IMR-90 (cell line): Measurements from ENCODE around the gene MIER1. TPM values are rescaled to one million over a fixed set of nuclear protein-coding genes. Genes with fewer than 3 reads are reported as not detected.

ENCODE experiments used
- ATAC-seq: fragments of 200-7000 bp; cut with Tn5 transposase; 2 replicates; pipeline ENCODE4 v1.9.1; 2020; ENCODE audit warnings: low read depth, mild to moderate bottlenecking, moderate library complexity
- BruUV-seq: library from RNA; stranded (reverse); fragments of 400-500 nt; replicated peaks from 2 replicates; lab custom pipeline; 2021; lab: Mats Ljungman, UMichigan
- CTCF ChIA-PET: fragments of 300-600 bp; formaldehyde crosslinking; extraction: SDS; loops from one replicate; lab custom pipeline; 2021; ENCODE audit warnings: antibody characterized with exemption; lab: Yijun Ruan, JAX
- POLR2A ChIA-PET: fragments of 300-600 bp; sonication (Branson Sonifier 250); formaldehyde crosslinking; loops from one replicate; lab custom pipeline; 2022; ENCODE audit warnings: antibody characterized with exemption; ENCODE audit not compliant: unreplicated experiment; lab: Charles Lee
- DNase-seq: peaks from one replicate; pipeline ENCODE4 v3.0.0; 2013
- H2AFZ ChIP-seq: replicated peaks from 2 replicates; pipeline ENCODE3; 2013; ENCODE audit warnings: low read length, mild to moderate bottlenecking; ENCODE audit not compliant: poor library complexity
- H2AK5ac ChIP-seq: 2 replicates; pipeline ENCODE4 v1.6.1; 2013; ENCODE audit warnings: low read depth, low read length, inconsistent platforms
- H2AK9ac ChIP-seq: replicated peaks from 2 replicates; pipeline ENCODE3; 2013; ENCODE audit warnings: mild to moderate bottlenecking, low read depth, low read length, moderate library complexity; ENCODE audit not compliant: poor library complexity
- H2BK120ac ChIP-seq: 2 replicates; pipeline ENCODE4 v1.6.1; 2013; ENCODE audit warnings: low read depth, low read length, inconsistent platforms
- H2BK15ac ChIP-seq: 3 replicates; pipeline ENCODE4 v1.6.1; 2013; ENCODE audit warnings: low read depth, low read length, inconsistent platforms
- H2BK20ac ChIP-seq: 2 replicates; pipeline ENCODE4 v1.6.1; 2013; ENCODE audit warnings: low read depth, mild to moderate bottlenecking, inconsistent platforms, low read length, moderate library complexity
- H2BK5ac ChIP-seq: 2 replicates; pipeline ENCODE4 v1.6.1; 2013; ENCODE audit warnings: mild to moderate bottlenecking, low read depth, low read length, inconsistent platforms; ENCODE audit not compliant: poor library complexity, severe bottlenecking
- H3K14ac ChIP-seq: replicated peaks from 2 replicates; pipeline ENCODE4 v1.6.1; 2013; ENCODE audit warnings: low read depth, low read length, inconsistent platforms
- H3K18ac ChIP-seq: 2 replicates; pipeline ENCODE4 v1.6.1; 2013; ENCODE audit warnings: low read depth, low read length, control low read depth
- H3K23ac ChIP-seq: 2 replicates; pipeline ENCODE4 v1.6.1; 2013; ENCODE audit warnings: low read depth, low read length, inconsistent platforms
- H3K27ac ChIP-seq: 2 replicates; pipeline ENCODE4 v1.5.1; 2013; ENCODE audit warnings: mild to moderate bottlenecking, control low read depth, low read length; ENCODE audit not compliant: insufficient read depth
- H3K27me3 ChIP-seq: 2 replicates; pipeline ENCODE4 v1.6.1; 2013; ENCODE audit warnings: low read length; ENCODE audit not compliant: control insufficient read depth, insufficient read depth
- H3K36me3 ChIP-seq: 2 replicates; pipeline ENCODE4 v1.6.1; 2013; ENCODE audit warnings: low read length, mixed read lengths; ENCODE audit not compliant: control insufficient read depth, insufficient read depth
- H3K4ac ChIP-seq: 2 replicates; pipeline ENCODE4 v1.6.1; 2013; ENCODE audit warnings: low read depth, low read length, inconsistent platforms
- H3K4me1 ChIP-seq: 2 replicates; pipeline ENCODE4 v1.6.1; 2013; ENCODE audit warnings: low read length, mixed read lengths; ENCODE audit not compliant: control insufficient read depth, insufficient read depth
- H3K4me2 ChIP-seq: 2 replicates; pipeline ENCODE4 v1.6.1; 2013; ENCODE audit warnings: low read depth, mild to moderate bottlenecking, control low read depth, low read length, moderate library complexity
- H3K4me3 ChIP-seq: 2 replicates; pipeline ENCODE4 v1.5.1; 2013; ENCODE audit warnings: low read depth, mild to moderate bottlenecking, control low read depth, low read length, moderate library complexity; ENCODE audit not compliant: insufficient read depth
- H3K56ac ChIP-seq: 2 replicates; pipeline ENCODE4 v1.6.1; 2013; ENCODE audit warnings: low read length, inconsistent platforms; ENCODE audit not compliant: insufficient read depth; ENCODE audit errors: extremely low read depth
- H3K79me1 ChIP-seq, 2 experiments: 2 replicates each; pipeline ENCODE4 v1.6.1; 2013; ENCODE audit warnings: low read length in 2 of 2, inconsistent platforms in 1 of 2, low read depth in 1 of 2
- H3K9ac ChIP-seq: 2 replicates; pipeline ENCODE4 v1.6.1; 2013; ENCODE audit warnings: low read depth, low read length, control low read depth
- H3K9me1 ChIP-seq: 2 replicates; pipeline ENCODE4 v1.6.1; 2013; ENCODE audit warnings: low read length, inconsistent platforms; ENCODE audit not compliant: insufficient read depth
- H3K9me3 ChIP-seq: 2 replicates; pipeline ENCODE4 v1.6.1; 2013; ENCODE audit warnings: low read length; ENCODE audit not compliant: control insufficient read depth, insufficient read depth
- H4K20me1 ChIP-seq: 2 replicates; pipeline ENCODE4 v1.6.1; 2013; ENCODE audit warnings: low read length, inconsistent platforms; ENCODE audit not compliant: insufficient read depth
- H4K5ac ChIP-seq: 2 replicates; pipeline ENCODE4 v1.6.1; 2013; ENCODE audit warnings: mild to moderate bottlenecking, low read depth, low read length, control low read depth
- H4K8ac ChIP-seq, 2 experiments: 2 replicates each; pipeline ENCODE4 v1.6.1; 2013; ENCODE audit warnings: low read depth in 2 of 2, low read length in 2 of 2, control low read depth in 1 of 2, inconsistent platforms in 1 of 2
- H4K91ac ChIP-seq: 2 replicates; pipeline ENCODE4 v1.6.1; 2013; ENCODE audit warnings: low read depth, low read length, inconsistent platforms; ENCODE audit not compliant: insufficient read depth
- BHLHE40 ChIP-seq: fragments of 150-350 bp; IDR thresholded peaks from 2 replicates; pipeline ENCODE4 v1.6.1; 2016; ENCODE audit warnings: mild to moderate bottlenecking, low read depth, low read length
- CEBPB ChIP-seq: IDR thresholded peaks from 2 replicates; pipeline ENCODE4 v1.6.1; 2012; ENCODE audit warnings: low read depth, low read length, improper control_type of control experiment
- MXI1 ChIP-seq: IDR thresholded peaks from 2 replicates; pipeline ENCODE4 v1.6.1; 2012; ENCODE audit warnings: low read depth, mild to moderate bottlenecking, low read length, moderate library complexity, borderline replicate concordance
- POLR2A ChIP-seq: IDR thresholded peaks from 2 replicates; pipeline ENCODE4 v1.6.1; 2012; ENCODE audit warnings: mild to moderate bottlenecking, low read depth, low read length
- RAD21 ChIP-seq: IDR thresholded peaks from 2 replicates; pipeline ENCODE4 v1.6.1; 2012; ENCODE audit warnings: low read length, improper control_type of control experiment
- RFX5 ChIP-seq: IDR thresholded peaks from 2 replicates; pipeline ENCODE4 v1.8.0; 2012; ENCODE audit warnings: low read depth, mild to moderate bottlenecking, low read length, moderate library complexity
- SMC3 ChIP-seq: fragments of 150-350 bp; IDR thresholded peaks from 2 replicates; pipeline ENCODE4 v1.6.1; 2016; ENCODE audit warnings: low read depth, mild to moderate bottlenecking, antibody characterized with exemption, low read length, moderate library complexity
- WGBS, 2 experiments: methylation state at CpG; one replicate each; pipeline versions ENCODE4 v1.1.5 to v1.1.7; 2013; ENCODE audit warnings: missing lambda C conversion rate in 2 of 2; ENCODE audit not compliant: insufficient read length in 1 of 2; ENCODE audit errors: extremely low coverage in 2 of 2; 5-methylcytosine and 5-hydroxymethylcytosine counted together
- dilution Hi-C: fragments of 300-500 bp; cut with HindIII; formaldehyde crosslinking; loops from one replicate; pipeline ENCODE4 v1.14.3; 2018; ENCODE audit warnings: low sequenced_read_pairs; ENCODE audit not compliant: unreplicated experiment
- in situ Hi-C: fragments of 300-500 bp; cut with MboI; formaldehyde crosslinking; loops from 3 replicates; pipeline ENCODE4 v1.14.3; 2019; ENCODE audit warnings: low sequenced_read_pairs, inconsistent platforms, mixed read lengths
- intact Hi-C: fragments of 100-400 bp; cut with micrococcal nuclease; formaldehyde crosslinking; loops from 2 replicates; pipeline ENCODE4 v1.10.0; 2022
- polyA plus RNA-seq, 3 experiments: library from polyadenylated mRNA; depleted of rRNA; stranded (reverse); fragments of >200 nt; gene quantifications; 2 replicates each; pipeline ENCODE4 v1.2.3, GENCODE V29; 2012; ENCODE audit warnings: low replicate concordance in 1 of 3
- total RNA-seq: library from RNA; depleted of rRNA; stranded (reverse); fragments of >200 nt; gene quantifications from 2 replicates; pipeline ENCODE4 v1.2.3, GENCODE V29; 2012

Gene MIER1
- total and polyA plus RNA-seq, 2 of the 4 experiments (the other 2 are of a cell fraction), result 5.0 to 11.5 TPM

GRCh38 chr1:66932291-66932690 is 7.5 kb downstream of the MIER1 start:
- Histone ChIP-seq H4K91ac (no peak overlapping the region), H3K4me3 (no peak overlapping the region), H3K79me1 (peaks cover 0 to 30% of the 10 kb centered on the region in 2 experiments; a peak in 2 of 4 replicates), H3K9me1 (no peaks in the 10 kb centered on the region; the same call in none of the 2 replicates), H3K36me3 (no peaks in the 10 kb centered on the region), H3K23ac (no peak overlapping the region), H4K20me1 (peaks cover 33% of the 10 kb centered on the region), H4K5ac (no peak overlapping the region), H2BK120ac (no peak overlapping the region), H4K8ac (no peak overlapping the region), H3K9ac (no peak overlapping the region; the same call in 1 of the 2 replicates), H3K56ac (no peak overlapping the region), H2AK5ac (no peak overlapping the region), H3K14ac (no peak overlapping the region), H2BK15ac (no peak overlapping the region), H3K9me3 (no peaks in the 10 kb centered on the region), H2AFZ (no peak overlapping the region), H2AK9ac (no peak overlapping the region), H3K18ac (no peak overlapping the region), H3K27ac (no peak overlapping the region), H3K4me1 (0 out of 2 replicates have a peak, but pooled peaks cover 2% of the 10 kb centered on the region), H2BK5ac (peak overlapping the region; percentile 1), H3K4me2 (peak overlapping the region; percentile 61), H2BK20ac (no peak overlapping the region), H3K4ac (no peak overlapping the region), H3K27me3 (no peaks in the 10 kb centered on the region)
- ChIA-PET POLR2A (no interaction called here), CTCF (no interaction called here)
- intact Hi-C loops, result loop anchor here (5.0 to 10.0 kb wide), 2 partner anchors 35 to 1087 kb away; no protein-coding TSS in a partner anchor
- no peak for DNase-seq
- TF ChIP-seq BHLHE40, result no peak
- TF ChIP-seq MXI1, result no peak
- TF ChIP-seq RAD21, result no peak
- no peak for TF ChIP-seq RFX5
- TF ChIP-seq POLR2A, result no peak
- no peak for TF ChIP-seq CEBPB
- no peak for TF ChIP-seq SMC3
- BruUV-seq, result no TSS peak
- in situ Hi-C loops, result loop anchor here (25.0 kb wide), 2 partner anchors 395 to 1120 kb away; partner anchors contain the start of gene SGIP1
- WGBS, 2 experiments, result no CpG with 5 or more reads among the region's 2 CpGs
- dilution Hi-C loops, result no loop called here
- no peak for ATAC-seq
